Coronary artery (tissue), 2 donors: ENCODE results near the gene NODAL.

Experiments
- DNase-seq: peaks from one replicate; pipeline ENCODE4 v3.0.0-alpha.2; 2017; ENCODE audit warnings: low spot score
- H3K27ac ChIP-seq, 2 donors: fragments of 200-600 bp; sonication (generic); one replicate each; pipeline ENCODE4 v1.5.1; 2016 to 2019
- H3K4me3 ChIP-seq: fragments of 200-600 bp; sonication (generic); 2 replicates; pipeline ENCODE4 v1.5.1; 2016; ENCODE audit warnings: mild to moderate bottlenecking, moderate library complexity
- CTCF ChIP-seq: fragments of 200-600 bp; sonication (generic); IDR thresholded peaks from one replicate; pipeline ENCODE4 v1.5.1; 2019; ENCODE audit warnings: antibody characterized with exemption

Gene NODAL

GRCh38 chr10:70480239-70480861 is 38.9 kb upstream of the NODAL start:
- H3K27ac ChIP-seq: peak overlapping the region in 1 of 2 donors; percentile 94
- DNase-seq: no peak
- peak overlapping the region; percentile 97 for H3K4me3 ChIP-seq
- TF ChIP-seq CTCF: no peak

- TF ChIP-seq CTCF: no peak
- peak overlapping the region; percentile 97 for H3K4me3 ChIP-seq
- no peak for DNase-seq
- peak overlapping the region; percentile 81 to 94 for H3K27ac ChIP-seq
Observed at GRCh38 chr10:70479626-70480238, 38.3 kb upstream of the NODAL start.

GRCh38 chr10:70479165-70479581 is 37.7 kb upstream of the NODAL start:
- no peak for DNase-seq
- TF ChIP-seq CTCF: no peak
- Histone ChIP-seq H3K4me3 (peak overlapping the region; percentile 97), H3K27ac (peak overlapping the region; percentile 81 to 94)

DNA sequence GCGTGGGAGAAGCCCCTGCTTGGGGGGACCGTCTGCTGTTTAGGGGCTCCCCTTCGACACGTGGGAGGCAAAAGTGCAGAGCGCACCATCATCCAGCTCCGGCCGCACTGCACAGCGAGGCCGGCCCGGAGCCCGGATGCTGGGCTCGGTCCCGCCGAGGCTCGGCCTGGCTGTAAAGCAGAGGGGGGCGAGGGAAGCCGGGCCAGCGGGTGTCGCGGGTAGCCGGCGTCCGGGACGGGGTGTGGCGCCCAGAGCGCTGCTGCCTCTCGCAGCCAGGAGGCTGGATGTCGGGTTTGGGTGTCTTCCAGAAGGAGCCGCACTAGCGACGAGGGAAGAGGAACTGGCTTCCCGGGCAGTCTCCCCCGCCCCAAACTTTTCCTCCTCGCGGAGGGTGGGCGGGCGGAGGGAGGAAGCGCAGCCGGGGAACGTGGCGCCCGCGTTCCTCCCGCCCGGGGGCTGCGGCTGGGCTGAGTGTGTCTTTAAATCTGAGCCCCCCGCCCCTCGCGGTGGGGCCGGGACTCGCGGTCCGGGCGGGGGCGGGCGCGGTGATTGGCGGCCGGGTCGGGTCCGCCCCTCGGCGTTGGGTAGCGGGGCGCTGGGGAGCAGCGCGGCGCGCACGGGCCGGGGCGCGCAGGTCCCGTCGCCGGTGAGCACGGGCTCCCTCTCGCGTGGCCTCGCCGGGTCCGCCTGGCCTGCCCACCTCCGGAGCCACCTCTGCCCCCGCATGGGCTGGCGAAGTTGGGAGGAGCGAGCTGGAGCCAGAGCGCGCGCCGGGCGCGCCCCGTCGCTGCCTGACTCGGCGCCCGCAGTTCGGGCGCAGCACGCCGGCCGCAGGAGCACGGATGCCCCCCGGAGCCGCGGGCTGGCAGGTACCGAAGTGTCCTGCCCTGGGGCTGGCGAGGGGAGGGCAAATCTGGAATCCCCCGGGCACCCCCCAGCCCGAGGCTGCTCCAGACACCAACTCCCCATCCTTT is 37.0 kb upstream of the NODAL start, which contains the start of gene PALD1:
PALD1 (plus strand) TSS at position 577 of the 974 bp plus-strand sequence. CDS start 47,185 bp downstream, outside the sequence.
- DNase-seq: peak; percentile 87
- TF ChIP-seq CTCF: no peak
- H3K27ac ChIP-seq: peak within 1 kb of the TSS; percentile 81 to 94
- H3K4me3 ChIP-seq: peak within 1 kb of the TSS; percentile 97

- peak overlapping the region; percentile 97 for H3K4me3 ChIP-seq
- DNase-seq: no peak
Observed at GRCh38 chr10:70477661-70478162, 36.2 kb upstream of the NODAL start.

More at GRCh38 chr10:70477661-70478162, 36.2 kb upstream of the NODAL start:
- H3K27ac ChIP-seq: peak overlapping the region; percentile 81 to 94
- TF ChIP-seq CTCF: no peak
